Measurements from ENCODE around the gene TOR1AIP1. TPM values are rescaled to one million over a fixed set of nuclear protein-coding genes. Genes with fewer than 3 reads are reported as not detected.
"Not testable (repeated sequence)": the region's sequence is repeated elsewhere in the genome, so short reads cannot be mapped to it uniquely, and the experiment has no call there.

Gene TOR1AIP1
- 10 to 100 TPM; 19.9 to 65.0 (median 59.7) TPM for total RNA-seq

- H3K4me3 ChIP-seq: peak within 1 kb of the TSS; percentile 78 to 89 (median 84)
- H3K27me3 ChIP-seq: no peaks in the 10 kb centered on the region
- H3K36me3 ChIP-seq: peaks cover 0 to 15% (median 7%) of the 10 kb centered on the region in 4 donors
- H3K27ac ChIP-seq: peak within 1 kb of the TSS; percentile 98 to 100 (median 100)
- H3K9me3 ChIP-seq: no peaks in the 10 kb centered on the region
- peak; percentile 69 to 99 (median 93) for TF ChIP-seq POLR2A (IDR thresholded peaks at IDR 0.05)
- peak; percentile 87 to 90 for TF ChIP-seq POLR2AphosphoS5 (IDR thresholded peaks at IDR 0.05)
- peak; percentile 47 to 92 (median 90) for TF ChIP-seq CTCF (IDR thresholded peaks at IDR 0.05)
- peak in 1 of 4 donors; percentile 40 for TF ChIP-seq EP300 (IDR thresholded peaks at IDR 0.05)
- DNase-seq (peak; percentile 97 to 98), ATAC-seq (ENCODE audit: low FRiP score in 2 of 2) (peak; percentile 97 to 98)
- 0 to 1% methylated on average over 11 to 64 of the region's 72 CpGs for WGBS, 2 donors
- H3K4me1 ChIP-seq: peaks cover 38 to 56% (median 46%) of the 10 kb centered on the region in 4 donors
These were observed at the start of gene TOR1AIP1 for GRCh38 chr1:179882253-179883039. TSS of gene TOR1AIP1 (plus strand) at chr1:179882285. CDS start at chr1:179882503, 218 bp downstream.

DNA sequence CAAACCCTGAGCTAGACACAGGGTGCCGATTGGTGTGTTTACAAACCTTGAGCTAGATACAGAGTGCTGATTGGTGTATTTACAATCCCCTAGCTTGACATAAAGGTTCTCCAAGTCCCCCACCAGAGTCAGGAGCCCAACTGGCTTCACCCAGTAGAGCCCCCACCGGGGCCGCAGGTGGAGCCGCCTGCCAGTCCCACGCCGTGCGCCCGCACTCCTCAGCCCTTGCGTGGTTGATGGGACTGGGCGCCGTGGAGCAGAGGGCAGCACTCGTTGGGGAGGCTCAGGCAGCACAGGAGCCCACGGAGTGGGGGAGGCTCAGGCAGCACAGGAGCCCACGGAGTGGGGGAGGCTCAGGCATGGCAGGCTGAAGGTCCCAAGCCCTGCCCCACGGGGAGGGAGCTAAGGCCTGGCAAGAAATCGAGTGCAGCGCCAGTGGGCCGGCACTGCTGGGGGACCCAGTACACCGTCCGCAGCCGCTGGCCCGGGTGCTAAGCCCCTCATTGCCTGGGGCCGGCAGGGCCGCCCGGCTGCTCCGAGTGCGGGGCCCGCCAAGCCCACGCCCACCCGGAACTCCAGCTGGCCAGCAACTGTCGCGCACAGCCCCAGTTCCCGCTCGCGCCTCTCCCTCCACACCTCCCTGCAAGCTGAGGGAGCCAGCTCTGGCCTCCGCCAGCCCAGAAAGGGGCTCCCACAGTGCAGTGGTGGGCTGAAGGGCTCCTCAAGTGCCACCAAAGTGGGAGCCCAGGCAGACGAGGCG lies 45.2 kb upstream of the TOR1AIP1 start:
- not testable (repeated sequence) for H3K27ac ChIP-seq; H3K9me3 ChIP-seq; H3K27me3 ChIP-seq; H3K4me1 ChIP-seq; ATAC-seq (ENCODE audit: low FRiP score in 2 of 2); H3K4me3 ChIP-seq
- 97 to 98% methylated on average over 23 to 28 of the region's 38 CpGs for WGBS, 2 donors
- peaks cover 0 to 23% (median 3%) of the 10 kb centered on the region in 4 donors for H3K36me3 ChIP-seq
- peak in 1 of 2 donors; percentile 76 for DNase-seq

DNA sequence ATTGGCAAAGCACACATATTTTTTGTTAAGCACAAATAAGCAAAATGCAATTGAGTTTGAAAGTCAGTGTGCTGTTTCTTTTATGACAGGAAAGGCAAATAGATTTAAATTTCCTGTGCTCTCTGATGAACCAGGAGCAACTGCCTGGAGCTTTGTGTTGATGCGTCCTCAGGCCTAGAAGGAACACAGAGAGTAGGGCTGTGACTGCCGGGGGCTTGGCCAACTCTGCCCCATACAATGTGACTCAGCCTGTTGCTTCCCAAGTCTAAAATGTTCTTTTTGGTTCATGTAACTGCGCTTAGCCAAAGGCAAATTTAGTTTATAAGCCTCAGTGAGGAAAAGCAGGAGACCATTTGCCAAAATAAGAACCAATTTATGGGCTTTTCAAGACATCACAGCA lies 42.0 kb upstream of the TOR1AIP1 start:
- Histone ChIP-seq H3K27ac (no peak overlapping the region), H3K4me3 (no peak overlapping the region), H3K9me3 (no peaks in the 10 kb centered on the region), H3K4me1 (no peaks in the 10 kb centered on the region), H3K36me3 (peaks cover 0 to 51% (median 5%) of the 10 kb centered on the region in 4 donors), H3K27me3 (no peaks in the 10 kb centered on the region)
- DNase-seq (no peak), ATAC-seq (ENCODE audit: low FRiP score in 2 of 2) (no peak)
- no peak for TF ChIP-seq POLR2AphosphoS5 (IDR thresholded peaks at IDR 0.05)
- TF ChIP-seq POLR2A (IDR thresholded peaks at IDR 0.05): no peak
- no peak for TF ChIP-seq EP300 (IDR thresholded peaks at IDR 0.05)
- no peak for TF ChIP-seq CTCF (IDR thresholded peaks at IDR 0.05)
- 82 to 94% methylated on average over 3 of the region's 3 CpGs for WGBS, 2 donors

GRCh38 chr1:179848233-179848632 lies 33.9 kb upstream of the TOR1AIP1 start:
- TF ChIP-seq EP300 (IDR thresholded peaks at IDR 0.05): no peak
- no peak for TF ChIP-seq CTCF (IDR thresholded peaks at IDR 0.05)
- no peak for TF ChIP-seq POLR2A (IDR thresholded peaks at IDR 0.05)
- TF ChIP-seq POLR2AphosphoS5 (IDR thresholded peaks at IDR 0.05): no peak

DNA sequence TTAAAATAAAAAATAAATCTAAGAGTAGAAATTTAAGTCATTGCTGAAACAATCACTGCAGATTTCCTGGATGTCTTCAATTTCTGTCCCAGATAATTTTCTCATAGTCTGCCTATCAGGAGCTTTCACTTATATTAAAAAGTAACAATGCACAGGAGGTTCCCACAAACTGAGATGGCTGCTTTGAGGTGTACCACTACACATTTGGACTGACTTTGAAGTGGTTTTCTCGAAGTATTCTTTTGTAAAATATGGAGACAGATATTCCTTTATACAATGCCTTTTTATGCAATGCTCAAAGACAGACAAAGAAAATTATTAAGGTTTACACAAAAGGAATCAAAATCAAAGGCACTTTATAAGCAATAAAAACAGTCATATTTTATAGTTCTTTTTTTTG lies 29.0 kb upstream of the TOR1AIP1 start:
- H3K36me3 ChIP-seq: peaks cover 3 to 77% (median 27%) of the 10 kb centered on the region in 4 donors

More at GRCh38 chr1:179848233-179848632, 33.9 kb upstream of the TOR1AIP1 start:
- ATAC-seq (ENCODE audit: low FRiP score in 2 of 2) (no peak), DNase-seq (no peak)
- Histone ChIP-seq H3K27ac (no peak overlapping the region), H3K4me1 (no peaks in the 10 kb centered on the region), H3K36me3 (peaks cover 14 to 94% (median 38%) of the 10 kb centered on the region in 4 donors), H3K27me3 (no peaks in the 10 kb centered on the region), H3K9me3 (no peaks in the 10 kb centered on the region), H3K4me3 (no peak overlapping the region)
- WGBS, 2 donors: 93 to 94% methylated on average over 3 of the region's 3 CpGs

DNA sequence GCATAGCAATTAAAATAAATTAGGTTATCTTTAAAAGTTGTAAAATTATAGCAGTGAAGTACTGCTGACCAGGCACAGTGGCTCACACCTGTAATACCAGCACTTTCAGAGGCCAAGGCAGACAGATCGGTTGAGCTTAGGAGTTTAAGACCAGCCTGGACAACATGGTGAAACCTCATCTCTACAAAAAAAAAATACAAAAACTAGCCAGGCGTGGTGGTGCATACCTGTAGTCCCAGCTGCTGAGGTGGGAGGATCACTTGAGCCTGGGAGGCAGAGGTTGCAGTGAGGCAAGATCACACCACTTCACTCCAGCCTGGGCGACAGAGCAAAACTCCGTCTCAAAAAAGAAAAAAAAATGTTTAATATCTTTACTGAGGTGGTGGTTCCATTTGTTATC lies 26.3 kb upstream of the TOR1AIP1 start:
- H3K36me3 ChIP-seq: peaks cover 0 to 64% (median 17%) of the 10 kb centered on the region in 4 donors
- not testable (repeated sequence) for ATAC-seq (ENCODE audit: low FRiP score in 2 of 2); H3K27me3 ChIP-seq; H3K27ac ChIP-seq; DNase-seq; H3K9me3 ChIP-seq; H3K4me1 ChIP-seq; H3K4me3 ChIP-seq
- 91 to 92% methylated on average over 4 of the region's 4 CpGs for WGBS, 2 donors

More for the DNA sequence above, 29.0 kb upstream of the TOR1AIP1 start:
- no peak overlapping the region for H3K4me3 ChIP-seq
- no peak overlapping the region for H3K27ac ChIP-seq
- TF ChIP-seq POLR2AphosphoS5 (IDR thresholded peaks at IDR 0.05) (no peak), CTCF (IDR thresholded peaks at IDR 0.05) (no peak), EP300 (IDR thresholded peaks at IDR 0.05) (no peak), POLR2A (IDR thresholded peaks at IDR 0.05) (no peak)
- no peak for ATAC-seq (ENCODE audit: low FRiP score in 2 of 2)
- H3K4me1 ChIP-seq: peaks cover 0 to 9% (median 3%) of the 10 kb centered on the region in 4 donors
- no peaks in the 10 kb centered on the region for H3K9me3 ChIP-seq
- no peak for DNase-seq
- no peaks in the 10 kb centered on the region for H3K27me3 ChIP-seq
- WGBS, 2 donors: 91 to 94% methylated on average over 1 of the region's 1 CpG
